HL-60 (cell line): ENCODE data around the gene ATP8B4.

Experiments used
- DNase-seq, 2 experiments: peaks; one replicate each; pipeline ENCODE4 v3.0.0-alpha.2; 2010 to 2020; ENCODE audit warnings: low read depth in 1 of 2, low spot score in 1 of 2
- H3K27ac ChIP-seq: fragments of 250-450 bp; sonication (Bioruptor Pico); replicated peaks from 2 replicates; pipeline ENCODE4 v1.5.1; 2020; ENCODE audit warnings: mild to moderate bottlenecking, moderate library complexity
- H3K27me3 ChIP-seq: fragments of 250-450 bp; sonication (Bioruptor Pico); 2 replicates; pipeline ENCODE4 v1.5.1; 2021; ENCODE audit warnings: mild to moderate bottlenecking, moderate library complexity; ENCODE audit not compliant: insufficient read depth, poor library complexity, severe bottlenecking
- H3K4me3 ChIP-seq: replicated peaks from 2 replicates; pipeline ENCODE4 v1.5.1; 2011; ENCODE audit warnings: mild to moderate bottlenecking, control low read depth, low read length; ENCODE audit not compliant: insufficient read depth
- CTCF ChIP-seq: IDR thresholded peaks from one replicate; pipeline ENCODE4 v1.5.1; 2011; ENCODE audit warnings: low read length, control low read depth, inconsistent platforms; ENCODE audit not compliant: insufficient read depth
- GABPA ChIP-seq: IDR thresholded peaks from 2 replicates; pipeline ENCODE4 v1.6.1; 2012; ENCODE audit warnings: low read depth
- POLR2AphosphoS5 ChIP-seq: IDR thresholded peaks from 2 replicates; pipeline ENCODE4 v1.6.1; 2012; ENCODE audit warnings: low read depth
- REST ChIP-seq: IDR thresholded peaks from 2 replicates; pipeline ENCODE4 v1.6.1; 2012; ENCODE audit warnings: low read depth; ENCODE audit not compliant: insufficient replicate concordance
- SPI1 ChIP-seq: IDR thresholded peaks from 2 replicates; pipeline ENCODE4 v1.6.1; 2012; ENCODE audit warnings: low read depth, mild to moderate bottlenecking, borderline replicate concordance

ATP8B4 gene

GRCh38 chr15:49881433-49881832 lies 237.6 kb downstream of the ATP8B4 start:
- no peak for TF ChIP-seq SPI1
- TF ChIP-seq POLR2AphosphoS5 = no peak
- TF ChIP-seq CTCF = no peak
- no peak for TF ChIP-seq REST
- TF ChIP-seq GABPA = no peak
- Histone ChIP-seq H3K4me3 (no peak overlapping the region), H3K27ac (no peak overlapping the region), H3K27me3 (no peaks in the 10 kb centered on the region)
- DNase-seq = no peak

- Histone ChIP-seq H3K27me3 (no peaks in the 10 kb centered on the region), H3K4me3 (no peak overlapping the region), H3K27ac (no peak overlapping the region)
- no peak for DNase-seq
- TF ChIP-seq REST (no peak), SPI1 (no peak), POLR2AphosphoS5 (no peak), GABPA (no peak), CTCF (no peak)
Observed at GRCh38 chr15:49877873-49878521, 241.0 kb downstream of the ATP8B4 start.

GRCh38 chr15:49877117-49877872 lies 241.7 kb downstream of the ATP8B4 start:
- no peak for TF ChIP-seq CTCF
- TF ChIP-seq REST = no peak
- no peak for TF ChIP-seq POLR2AphosphoS5
- TF ChIP-seq GABPA = no peak
- no peak for TF ChIP-seq SPI1
- Histone ChIP-seq H3K4me3 (no peak overlapping the region), H3K27ac (no peak overlapping the region), H3K27me3 (no peaks in the 10 kb centered on the region)
- no peak for DNase-seq
